SU-DHL-6 (cell line): ENCODE results near the gene SCARB1.

ENCODE experiments used
- CTCF ChIP-seq: fragments of 200-600 bp; sonication (generic); IDR thresholded peaks from one replicate; pipeline ENCODE4 v1.5.1; 2017; ENCODE audit warnings: antibody characterized with exemption, mild to moderate bottlenecking, low read length, moderate library complexity; ENCODE audit not compliant: insufficient read depth, poor library complexity, severe bottlenecking
- EZH2phosphoT487 ChIP-seq: fragments of 200-600 bp; sonication (generic), shearing (Covaris generic); conservative IDR thresholded peaks from 2 replicates; pipeline ENCODE4 v1.6.1; 2018; ENCODE audit warnings: mild to moderate bottlenecking, antibody characterized with exemption, low read length, moderate library complexity, mixed read lengths

GRCh38 chr12:124893792-124894516 lies 30.3 kb upstream of the SCARB1 start:
- TF ChIP-seq CTCF (no peak), EZH2phosphoT487 (no peak)
